ENCODE measurements around the gene PEAK3. TPM values are rescaled to one million over a fixed set of nuclear protein-coding genes. Genes with fewer than 3 reads are reported as not detected.

The PEAK3 gene
- total and polyA plus RNA-seq, 2 donors (not counting 1 experiment from before 2014, with no cell fraction given) = 0.18 to 0.71 TPM

DNA sequence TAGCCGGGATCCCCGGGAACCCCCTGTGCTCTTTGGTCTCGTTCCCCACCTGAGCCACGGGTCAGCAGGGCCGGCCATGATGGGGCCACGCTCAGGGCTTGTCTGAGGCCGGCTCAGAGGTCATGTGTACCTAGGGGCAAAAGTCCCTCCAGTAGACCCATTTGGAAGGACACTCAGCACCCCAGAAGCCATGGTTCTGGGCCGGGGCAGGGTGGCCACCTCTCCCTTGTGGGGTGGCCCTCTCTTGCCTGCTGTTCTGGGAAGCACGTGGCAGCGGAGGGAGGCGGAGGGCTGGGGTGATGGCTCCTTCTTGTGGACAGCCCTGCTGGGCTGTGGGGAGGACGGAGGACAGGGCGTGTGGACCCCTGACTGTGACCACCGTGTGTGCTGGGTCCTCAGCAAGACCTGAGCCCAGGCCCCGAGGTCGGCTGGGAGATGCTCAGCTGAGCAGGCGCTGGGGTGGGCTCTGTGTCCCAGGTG is 6.4 kb upstream of the PEAK3 start:
- peaks cover 32 to 47% of the 10 kb centered on the region in 2 donors for H3K4me1 ChIP-seq (ENCODE audit: control insufficient read depth in 2 of 2, insufficient read depth in 2 of 2, low read length in 2 of 2)
- H2AFZ ChIP-seq (ENCODE audit: insufficient read depth, low read depth, low read length, poor library complexity, severe bottlenecking) = no peak overlapping the region
- peak overlapping the region; percentile 75 to 81 for H3K27ac ChIP-seq (ENCODE audit: low read length in 2 of 2)
- H3K79me2 ChIP-seq (ENCODE audit: control insufficient read depth, insufficient read depth, low read length) = peaks cover 45% of the 10 kb centered on the region
- H3K9me3 ChIP-seq (ENCODE audit: control extremely low read depth in 1 of 3, control insufficient read depth in 2 of 3, insufficient read depth in 1 of 3, low read length in 2 of 3) = no peaks in the 10 kb centered on the region
- Mint-ChIP-seq H3K9me3 (ENCODE audit: insufficient read depth) (no peaks in the 10 kb centered on the region), H3K4me3 (peak overlapping the region; percentile 97), H3K27ac (peak overlapping the region; percentile 87), H3K4me1 (peaks cover 38% of the 10 kb centered on the region), H3K27me3 (no peaks in the 10 kb centered on the region)
- TF ChIP-seq EZH2 (IDR thresholded peaks at IDR 0.05; ENCODE audit: borderline replicate concordance, insufficient read depth, low read depth, low read length, poor library complexity, severe bottlenecking) = no peak
- H3K9ac ChIP-seq (ENCODE audit: low read length) = no peak overlapping the region
- peaks cover 0 to 6% of the 10 kb centered on the region in 2 experiments for H3K36me3 ChIP-seq (replicated peaks in 1 of 2; ENCODE audit: control extremely low read depth in 1 of 2, control insufficient read depth in 1 of 2, extremely low read depth in 1 of 2, insufficient read depth in 2 of 2, low read length in 1 of 2)
- peak overlapping the region; percentile 82 for H3K4me2 ChIP-seq (replicated peaks; ENCODE audit: low read depth, low read length, poor library complexity, severe bottlenecking)
- intact Hi-C loops (cut with micrococcal nuclease) = loop anchor here (2.0 to 5.0 kb wide), 2 partner anchors 14 to 36 kb away; no protein-coding TSS in a partner anchor
- ChIA-PET POLR2A (interaction anchor here (0.5 to 3.4 kb wide), 17 partner anchors 9 to 934 kb away, joined by 3 to 65 read pairs (median 5); partner anchors contain the start of genes LSM7 and SPPL2B), CTCF (interaction anchor here (0.6 to 3.2 kb wide), 17 partner anchors 10 to 192 kb away, joined by 3 to 30 read pairs (median 3); partner anchors contain the start of gene PLEKHJ1)
- WGBS (ENCODE audit: insufficient coverage) = 82% methylated on average over 16 of the region's 17 CpGs
- H4K20me1 ChIP-seq (ENCODE audit: control insufficient read depth, insufficient read depth, low read length, poor library complexity, severe bottlenecking) = peaks cover 26% of the 10 kb centered on the region
- DNase-seq (no peak), ATAC-seq (ENCODE audit: low read depth) (no peak)
- H3K27me3 ChIP-seq (replicated peaks in 1 of 4; ENCODE audit: control extremely low read depth in 1 of 4, control insufficient read depth in 3 of 4, insufficient read depth in 4 of 4, low read length in 3 of 4) = no peaks in the 10 kb centered on the region
- no peak overlapping the region for H3K4me3 ChIP-seq (ENCODE audit: control extremely low read depth in 1 of 5, extremely low read depth in 1 of 5, insufficient read depth in 1 of 5, low read depth in 2 of 5, low read length in 4 of 5)

DNA sequence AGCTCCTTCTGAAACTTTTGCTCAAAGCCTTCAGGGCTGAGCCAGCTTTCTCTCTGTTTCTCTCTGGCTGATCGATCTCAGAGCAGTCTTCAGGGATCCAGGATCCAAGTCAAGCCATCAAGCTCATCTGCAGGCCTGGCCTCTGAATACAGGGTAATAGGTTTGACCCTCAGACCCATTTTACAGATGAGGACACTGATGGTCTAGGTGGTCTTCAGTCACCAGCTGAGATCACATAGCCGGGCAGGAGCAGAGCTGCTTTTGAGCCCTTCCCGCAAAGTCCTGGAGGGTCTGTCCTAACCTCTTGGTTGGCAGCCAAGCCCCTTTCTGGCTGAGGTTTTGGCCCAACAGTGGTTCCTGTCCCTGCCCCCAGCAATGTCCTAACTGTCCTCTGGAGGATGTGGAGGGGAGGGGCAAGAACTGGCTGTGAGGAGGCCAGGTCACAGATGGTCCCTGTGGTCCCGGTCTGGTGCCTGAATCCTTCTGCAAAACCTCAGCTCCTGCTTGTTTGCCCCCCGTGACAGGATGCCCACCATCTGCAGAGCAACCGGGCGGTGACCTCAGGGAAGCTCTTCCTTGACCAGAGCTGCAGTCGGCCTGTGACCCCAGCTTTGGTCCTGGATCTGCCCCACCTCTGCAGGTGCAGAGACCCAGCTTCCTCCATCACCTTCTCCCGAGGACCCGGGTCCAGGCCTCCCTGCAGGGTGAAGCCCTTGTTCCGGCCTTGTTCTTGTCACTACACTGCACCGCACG is 5.8 kb upstream of the PEAK3 start:
- ATAC-seq (ENCODE audit: low read depth) (no peak), DNase-seq (no peak)
- TF ChIP-seq EZH2 (IDR thresholded peaks at IDR 0.05; ENCODE audit: borderline replicate concordance, insufficient read depth, low read depth, low read length, poor library complexity, severe bottlenecking) = no peak
- TF ChIP-seq, protein P1, sequence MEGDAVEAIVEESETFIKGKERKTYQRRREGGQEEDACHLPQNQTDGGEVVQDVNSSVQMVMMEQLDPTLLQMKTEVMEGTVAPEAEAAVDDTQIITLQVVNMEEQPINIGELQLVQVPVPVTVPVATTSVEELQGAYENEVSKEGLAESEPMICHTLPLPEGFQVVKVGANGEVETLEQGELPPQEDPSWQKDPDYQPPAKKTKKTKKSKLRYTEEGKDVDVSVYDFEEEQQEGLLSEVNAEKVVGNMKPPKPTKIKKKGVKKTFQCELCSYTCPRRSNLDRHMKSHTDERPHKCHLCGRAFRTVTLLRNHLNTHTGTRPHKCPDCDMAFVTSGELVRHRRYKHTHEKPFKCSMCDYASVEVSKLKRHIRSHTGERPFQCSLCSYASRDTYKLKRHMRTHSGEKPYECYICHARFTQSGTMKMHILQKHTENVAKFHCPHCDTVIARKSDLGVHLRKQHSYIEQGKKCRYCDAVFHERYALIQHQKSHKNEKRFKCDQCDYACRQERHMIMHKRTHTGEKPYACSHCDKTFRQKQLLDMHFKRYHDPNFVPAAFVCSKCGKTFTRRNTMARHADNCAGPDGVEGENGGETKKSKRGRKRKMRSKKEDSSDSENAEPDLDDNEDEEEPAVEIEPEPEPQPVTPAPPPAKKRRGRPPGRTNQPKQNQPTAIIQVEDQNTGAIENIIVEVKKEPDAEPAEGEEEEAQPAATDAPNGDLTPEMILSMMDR (IDR thresholded peaks at IDR 0.05) = no peak
- H3K27ac ChIP-seq (ENCODE audit: low read length in 2 of 2) = no peak overlapping the region
- H3K4me2 ChIP-seq (replicated peaks; ENCODE audit: low read depth, low read length, poor library complexity, severe bottlenecking) = peak overlapping the region; percentile 82
- H3K36me3 ChIP-seq (replicated peaks in 1 of 2; ENCODE audit: control extremely low read depth in 1 of 2, control insufficient read depth in 1 of 2, extremely low read depth in 1 of 2, insufficient read depth in 2 of 2, low read length in 1 of 2) = peaks cover 0 to 4% of the 10 kb centered on the region in 2 experiments
- no peaks in the 10 kb centered on the region for H3K9me3 ChIP-seq (ENCODE audit: control extremely low read depth in 1 of 3, control insufficient read depth in 2 of 3, insufficient read depth in 1 of 3, low read length in 2 of 3)
- no peak overlapping the region for H3K9ac ChIP-seq (ENCODE audit: low read length)
- no peak overlapping the region for H2AFZ ChIP-seq (ENCODE audit: insufficient read depth, low read depth, low read length, poor library complexity, severe bottlenecking)
- WGBS (ENCODE audit: insufficient coverage) = 52% methylated on average over 13 of the region's 13 CpGs
- no peaks in the 10 kb centered on the region for H3K27me3 ChIP-seq (replicated peaks in 1 of 4; ENCODE audit: control extremely low read depth in 1 of 4, control insufficient read depth in 3 of 4, insufficient read depth in 4 of 4, low read length in 3 of 4)
- CTCF ChIA-PET = interaction anchor here (1.0 to 3.2 kb wide), 7 partner anchors 9 to 45 kb away, joined by 3 to 30 read pairs (median 8); no protein-coding TSS in a partner anchor
- Mint-ChIP-seq H3K9me3 (ENCODE audit: insufficient read depth) (no peaks in the 10 kb centered on the region), H3K4me1 (peaks cover 41% of the 10 kb centered on the region), H3K27ac (peak overlapping the region; percentile 87), H3K4me3 (peak overlapping the region; percentile 97), H3K27me3 (no peaks in the 10 kb centered on the region)
- peaks cover 31 to 46% of the 10 kb centered on the region in 2 donors for H3K4me1 ChIP-seq (ENCODE audit: control insufficient read depth in 2 of 2, insufficient read depth in 2 of 2, low read length in 2 of 2)
- peaks cover 20% of the 10 kb centered on the region for H4K20me1 ChIP-seq (ENCODE audit: control insufficient read depth, insufficient read depth, low read length, poor library complexity, severe bottlenecking)
- no peak overlapping the region for H3K4me3 ChIP-seq (ENCODE audit: control extremely low read depth in 1 of 5, extremely low read depth in 1 of 5, insufficient read depth in 1 of 5, low read depth in 2 of 5, low read length in 4 of 5)
- POLR2A ChIA-PET = interaction anchor here (0.6 to 3.4 kb wide), 14 partner anchors 10 to 934 kb away, joined by 3 to 65 read pairs (median 5); partner anchors contain the start of genes LSM7, MKNK2 and SPPL2B
- peaks cover 39% of the 10 kb centered on the region for H3K79me2 ChIP-seq (ENCODE audit: control insufficient read depth, insufficient read depth, low read length)
- intact Hi-C loops (cut with micrococcal nuclease) = loop anchor here (2.0 to 5.0 kb wide), 2 partner anchors 13 to 35 kb away; no protein-coding TSS in a partner anchor

Data from B cell (primary cell).